CD4-positive, alpha-beta T cell treated with Interleukin-1 beta for 1 hour (primary cell): ENCODE measurements around the gene GCAT.

Experiments used
- DNase-seq, 2 donors: peaks; one replicate each; pipeline ENCODE4 v3.0.0-alpha.2; 2020 to 2022

GCAT gene

GRCh38 chr22:37848587-37849088 is 40.9 kb downstream of the GCAT start:
- peak in 1 of 2 donors; percentile 29 for DNase-seq

- DNase-seq = peak; percentile 86 to 87
Measured at GRCh38 chr22:37849089-37849751, 41.5 kb downstream of the GCAT start, which contains the start of gene EIF3L. Gene EIF3L, plus strand, starts transcription at chr22:37849419. Its CDS starts 31 bp downstream, at chr22:37849450.

- no peak for DNase-seq
Measured at GRCh38 chr22:37850801-37851200, 43.1 kb downstream of the GCAT start.

- DNase-seq = no peak
Measured at GRCh38 chr22:37852418-37852817, 44.7 kb downstream of the GCAT start.

GRCh38 chr22:37854946-37855345 is 47.2 kb downstream of the GCAT start:
- no peak for DNase-seq

- DNase-seq = no peak
Measured at GRCh38 chr22:37855462-37855861, 47.7 kb downstream of the GCAT start.

- no peak for DNase-seq
Measured at GRCh38 chr22:37860796-37861421, 53.2 kb downstream of the GCAT start.

GRCh38 chr22:37862570-37863325 is 55.0 kb downstream of the GCAT start:
- DNase-seq = no peak

- DNase-seq = no peak
Measured at GRCh38 chr22:37865510-37865909, 57.8 kb downstream of the GCAT start.
